Small intestine (tissue), 7 donors: ENCODE measurements around the gene NUAK2. TPM values are rescaled to one million over a fixed set of nuclear protein-coding genes. Genes with fewer than 3 reads are reported as not detected.

Experiments used
- DNase-seq, 2 donors: peaks; one replicate each; pipeline versions ENCODE4 v3.0.0 to v3.0.0-alpha.2; 2013
- FAIRE-seq: peaks from 2 replicates; lab custom pipeline; 2012; peaks lifted over from hg19 to GRCh38; lab: Jason Lieb, UNC
- H3K27ac ChIP-seq, 3 donors: one replicate each; pipeline ENCODE4 v1.5.1; 2013; ENCODE audit warnings: low read length in 2 of 3, mild to moderate bottlenecking in 2 of 3, control low read depth in 1 of 3, inconsistent platforms in 1 of 3, low read depth in 1 of 3, moderate library complexity in 1 of 3
- H3K27me3 ChIP-seq, 3 donors: one replicate each; pipeline ENCODE4 v1.6.1; 2013; ENCODE audit warnings: low read length in 3 of 3, inconsistent platforms in 1 of 3; ENCODE audit not compliant: control insufficient read depth in 3 of 3, insufficient read depth in 3 of 3
- H3K36me3 ChIP-seq, 3 donors: one replicate each; pipeline ENCODE4 v1.6.1; 2013; ENCODE audit warnings: low read length in 3 of 3, inconsistent platforms in 1 of 3, low read depth in 1 of 3, mild to moderate bottlenecking in 1 of 3, moderate library complexity in 1 of 3; ENCODE audit not compliant: control insufficient read depth in 3 of 3, insufficient read depth in 2 of 3
- H3K4me1 ChIP-seq, 3 donors: one replicate each; pipeline ENCODE4 v1.6.1; 2013; ENCODE audit warnings: low read length in 2 of 3, inconsistent platforms in 1 of 3, low read depth in 1 of 3, mild to moderate bottlenecking in 1 of 3, moderate library complexity in 1 of 3; ENCODE audit not compliant: control insufficient read depth in 3 of 3, insufficient read depth in 2 of 3
- H3K4me3 ChIP-seq, 3 donors: one replicate each; pipeline ENCODE4 v1.5.1; 2013; ENCODE audit warnings: low read length in 3 of 3, control low read depth in 1 of 3, inconsistent platforms in 1 of 3, low read depth in 1 of 3, mild to moderate bottlenecking in 1 of 3, moderate library complexity in 1 of 3
- H3K9me3 ChIP-seq, 2 donors: one replicate each; pipeline ENCODE4 v1.6.1; 2013; ENCODE audit warnings: low read depth in 1 of 2, low read length in 1 of 2; ENCODE audit not compliant: control insufficient read depth in 2 of 2, insufficient read depth in 1 of 2
- WGBS, 3 donors: extraction: QIAGEN DNeasy Blood & Tissue Kit; methylation state at CpG; one replicate each; pipeline ENCODE4 v1.1.7; 2013; 5-methylcytosine and 5-hydroxymethylcytosine counted together
- polyA plus RNA-seq, 4 donors: library from polyadenylated mRNA; stranded (reverse) in 3 of 4; unstranded in 1 of 4; fragments of 200-250 nt in 3 of 4; fragments of 120-200 nt in 1 of 4; gene quantifications; one replicate each; pipeline versions ENCODE4 v1.2.1 to v1.2.3, GENCODE V29; 2013
- donor health status: healthy with polysubstance abuse.
- donor health status: control.
- donor health status: control.
- donor health status: Bipolar disorder and iron deficiency.
- donor health status: healthy.

Gene NUAK2
- polyA plus RNA-seq, 4 donors = 8.5 to 16.2 (median 10.2) TPM

GRCh38 chr1:205259998-205260397, 61.5 kb downstream of the NUAK2 start:
- H3K4me3 ChIP-seq = no peak overlapping the region
- H3K27ac ChIP-seq = peak overlapping the region in 1 of 3 donors; percentile 29
- H3K9me3 ChIP-seq = no peaks in the 10 kb centered on the region
- peaks cover 0 to 6% (median 0%) of the 10 kb centered on the region in 3 donors for H3K4me1 ChIP-seq
- no peaks in the 10 kb centered on the region for H3K36me3 ChIP-seq
- H3K27me3 ChIP-seq = no peaks in the 10 kb centered on the region
- WGBS, 3 donors = 15 to 88% (median 58%) methylated on average over 1 of the region's 1 CpG
- FAIRE-seq (no peak), DNase-seq (no peak)

- no peak for FAIRE-seq
- H3K27ac ChIP-seq = peak overlapping the region in 1 of 3 donors; percentile 29
- WGBS, 3 donors = 21 to 37% (median 25%) methylated on average over 10 of the region's 10 CpGs
- peaks cover 0 to 6% (median 0%) of the 10 kb centered on the region in 3 donors for H3K4me1 ChIP-seq
- H3K36me3 ChIP-seq = no peaks in the 10 kb centered on the region
- DNase-seq = no peak
- H3K4me3 ChIP-seq = no peak overlapping the region
- H3K9me3 ChIP-seq = no peaks in the 10 kb centered on the region
- no peaks in the 10 kb centered on the region for H3K27me3 ChIP-seq
Measured at GRCh38 chr1:205259324-205259832, 62.2 kb downstream of the NUAK2 start.

DNA sequence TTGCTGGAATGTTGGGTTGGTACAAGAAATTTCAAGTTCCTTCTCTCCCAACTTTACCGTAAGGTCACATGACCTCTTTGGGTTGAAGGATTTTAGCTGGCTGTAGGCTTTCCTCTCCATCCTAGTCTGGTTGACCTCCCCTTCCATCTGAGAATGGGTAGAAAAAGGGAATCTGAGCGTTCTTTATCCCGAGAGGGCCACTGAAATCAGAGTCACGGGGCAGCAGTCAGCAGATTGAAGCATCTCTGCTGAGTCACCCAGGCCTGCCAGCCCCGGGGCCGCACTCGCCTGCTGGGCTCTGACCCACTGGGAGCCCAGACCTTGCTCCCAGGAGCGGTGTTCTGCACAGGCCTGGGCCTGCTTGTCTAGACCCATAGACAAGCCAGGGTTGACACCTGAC, 62.8 kb downstream of the NUAK2 start:
- DNase-seq (no peak), FAIRE-seq (no peak)
- Histone ChIP-seq H3K27ac (no peak overlapping the region), H3K36me3 (no peaks in the 10 kb centered on the region), H3K27me3 (no peaks in the 10 kb centered on the region), H3K4me3 (no peak overlapping the region), H3K9me3 (no peaks in the 10 kb centered on the region), H3K4me1 (peaks cover 0 to 6% (median 0%) of the 10 kb centered on the region in 3 donors)
- whole genome bisulfite sequencing, 3 donors = 86 to 87% (median 86%) methylated on average over 8 of the region's 8 CpGs

GRCh38 chr1:205258261-205258691, 63.3 kb downstream of the NUAK2 start:
- no peak for DNase-seq
- no peak overlapping the region for H3K27ac ChIP-seq
- H3K4me3 ChIP-seq = no peak overlapping the region
- H3K36me3 ChIP-seq = no peaks in the 10 kb centered on the region
- no peak for FAIRE-seq
- no peaks in the 10 kb centered on the region for H3K9me3 ChIP-seq
- peaks cover 0 to 6% (median 0%) of the 10 kb centered on the region in 3 donors for H3K4me1 ChIP-seq
- H3K27me3 ChIP-seq = no peaks in the 10 kb centered on the region
- WGBS, 3 donors = 59 to 72% (median 66%) methylated on average over 7 of the region's 7 CpGs

GRCh38 chr1:205257735-205258134, 63.8 kb downstream of the NUAK2 start:
- WGBS, 3 donors = 44 to 70% (median 50%) methylated on average over 2 of the region's 2 CpGs
- H3K27me3 ChIP-seq = no peaks in the 10 kb centered on the region
- no peaks in the 10 kb centered on the region for H3K36me3 ChIP-seq
- no peak overlapping the region for H3K4me3 ChIP-seq
- DNase-seq (no peak), FAIRE-seq (no peak)
- peaks cover 0 to 6% (median 0%) of the 10 kb centered on the region in 3 donors for H3K4me1 ChIP-seq
- H3K9me3 ChIP-seq = no peaks in the 10 kb centered on the region
- no peak overlapping the region for H3K27ac ChIP-seq

DNA sequence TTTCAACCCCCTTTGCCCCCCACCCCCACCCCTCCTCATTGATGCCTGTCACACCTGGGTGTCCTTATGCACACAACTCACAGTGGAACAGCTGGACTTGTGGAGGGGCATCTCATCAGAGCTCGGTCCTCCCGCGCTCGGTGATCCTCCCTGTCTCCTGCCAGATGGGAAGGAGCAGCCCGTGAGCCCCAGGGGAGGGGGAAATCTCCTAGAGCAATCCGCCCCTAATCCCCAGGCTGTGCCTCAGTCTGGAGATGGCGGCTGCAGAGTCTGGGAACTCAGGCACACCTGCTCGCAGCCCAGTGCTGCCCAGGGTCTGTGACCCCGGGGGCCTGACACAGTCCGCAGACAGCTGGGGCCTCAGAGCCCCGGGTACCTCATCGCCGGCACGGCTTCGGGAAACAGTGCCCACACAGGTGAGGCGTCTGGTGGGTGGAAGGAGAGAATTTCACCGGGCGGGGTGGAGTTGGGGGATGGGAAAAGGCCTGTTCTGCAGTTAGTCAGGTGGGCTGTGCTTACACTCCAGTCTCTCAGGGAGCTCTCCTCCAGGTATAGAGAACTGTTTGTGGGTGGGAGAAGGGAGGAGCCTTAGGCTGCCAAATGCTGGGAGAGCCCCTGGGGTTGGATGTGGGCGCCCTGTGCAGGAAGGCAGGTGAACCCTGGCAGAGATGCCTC, 64.5 kb downstream of the NUAK2 start:
- H3K27me3 ChIP-seq = no peaks in the 10 kb centered on the region
- H3K27ac ChIP-seq = no peak overlapping the region
- H3K4me1 ChIP-seq = peaks cover 0 to 4% (median 0%) of the 10 kb centered on the region in 3 donors
- H3K4me3 ChIP-seq = no peak overlapping the region
- H3K36me3 ChIP-seq = no peaks in the 10 kb centered on the region
- 85 to 90% (median 87%) methylated on average over 19 of the region's 19 CpGs for WGBS, 3 donors
- no peaks in the 10 kb centered on the region for H3K9me3 ChIP-seq
- FAIRE-seq = no peak
- DNase-seq = no peak

DNA sequence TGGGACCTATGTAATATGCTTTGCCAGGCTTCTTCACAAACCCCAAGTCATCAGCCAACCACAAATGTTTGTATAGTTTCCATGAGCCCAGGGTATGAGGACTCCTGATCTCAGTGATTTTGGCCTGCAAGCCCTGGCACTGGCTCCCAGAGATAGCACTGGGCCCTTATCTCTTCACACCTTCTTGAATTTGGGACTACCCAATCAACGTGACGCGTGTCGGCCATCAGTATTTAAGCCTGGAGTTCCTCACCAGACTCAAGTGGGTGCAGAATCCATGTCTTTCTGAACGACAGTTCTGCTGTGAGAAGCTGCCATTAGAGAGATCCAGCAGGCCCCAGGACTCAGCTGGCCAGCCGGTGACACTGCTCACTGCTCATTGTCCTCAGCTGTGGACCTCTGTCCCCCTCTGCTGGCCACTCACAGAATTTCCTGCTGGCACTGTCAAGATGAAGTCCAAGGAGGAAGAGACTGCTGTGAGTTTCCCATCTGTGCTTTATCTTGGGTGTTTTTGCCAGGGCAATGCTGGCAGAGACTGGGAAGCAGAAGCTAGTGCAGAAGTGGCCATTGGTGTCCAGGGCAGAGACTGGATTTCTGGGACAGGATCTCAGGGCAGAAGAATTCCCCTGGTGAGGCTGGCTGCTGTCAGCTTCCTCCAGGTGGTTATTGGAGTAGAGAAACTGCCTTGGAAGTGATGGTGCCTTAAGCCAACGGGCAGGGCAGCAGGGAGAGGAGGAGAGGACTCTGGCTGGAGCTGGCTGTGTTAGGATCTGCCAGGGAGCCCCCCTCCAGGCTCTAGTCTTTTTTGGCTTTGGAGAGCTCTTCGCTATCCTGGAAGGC, 65.4 kb downstream of the NUAK2 start:
- 32 to 36% (median 32%) methylated on average over 8 of the region's 8 CpGs for WGBS, 3 donors
- H3K27ac ChIP-seq = no peak overlapping the region
- H3K36me3 ChIP-seq = no peaks in the 10 kb centered on the region
- no peak overlapping the region for H3K4me3 ChIP-seq
- no peaks in the 10 kb centered on the region for H3K27me3 ChIP-seq
- no peaks in the 10 kb centered on the region for H3K9me3 ChIP-seq
- DNase-seq = peak; percentile 89 to 91
- no peak for FAIRE-seq
- peaks cover 0 to 2% (median 0%) of the 10 kb centered on the region in 3 donors for H3K4me1 ChIP-seq
